Neural crest cell (in vitro differentiated cells): ENCODE measurements around the gene GPX7. TPM values are rescaled to one million over a fixed set of nuclear protein-coding genes. Genes with fewer than 3 reads are reported as not detected.

Source experiments
- DNase-seq: peaks from one replicate; pipeline ENCODE4 v3.0.0; 2021; ENCODE audit warnings: low read depth, mixed read lengths, low spot score
- H3K27ac Mint-ChIP-seq: one replicate; pipeline ENCODE4 v1.8.0; 2021; ENCODE audit warnings: mild to moderate bottlenecking, mixed read lengths; ENCODE audit not compliant: unreplicated experiment
- H3K27me3 Mint-ChIP-seq: 2 replicates; pipeline ENCODE4 v1.8.0; 2021; ENCODE audit warnings: low read depth, mild to moderate bottlenecking, mixed read lengths
- H3K36me3 Mint-ChIP-seq: 2 replicates; pipeline ENCODE4 v1.8.0; 2021; ENCODE audit warnings: low read depth, mild to moderate bottlenecking, mixed read lengths
- H3K4me1 Mint-ChIP-seq: 2 replicates; pipeline ENCODE4 v1.8.0; 2021; ENCODE audit warnings: mixed read lengths
- H3K4me3 Mint-ChIP-seq: one replicate; pipeline ENCODE4 v1.8.0; 2021; ENCODE audit warnings: mild to moderate bottlenecking, mixed read lengths
- H3K9me3 Mint-ChIP-seq: 2 replicates; pipeline ENCODE4 v1.8.0; 2021; ENCODE audit warnings: mixed read lengths
- total RNA-seq: library from RNA; stranded (reverse); gene quantifications from 2 replicates; pipeline ENCODE4 v1.2.1, GENCODE V29; 2021
- TF ChIP-seq, protein P1 (sequence below): fragments of 200-600 bp; sonication (generic); conservative IDR thresholded peaks from 2 replicates; pipeline ENCODE4 v1.5.0; 2021; ENCODE audit warnings: antibody characterized with exemption, mild to moderate bottlenecking

The GPX7 gene
- total RNA-seq, 1 donor from 2014 or later: 30.6 TPM

DNA sequence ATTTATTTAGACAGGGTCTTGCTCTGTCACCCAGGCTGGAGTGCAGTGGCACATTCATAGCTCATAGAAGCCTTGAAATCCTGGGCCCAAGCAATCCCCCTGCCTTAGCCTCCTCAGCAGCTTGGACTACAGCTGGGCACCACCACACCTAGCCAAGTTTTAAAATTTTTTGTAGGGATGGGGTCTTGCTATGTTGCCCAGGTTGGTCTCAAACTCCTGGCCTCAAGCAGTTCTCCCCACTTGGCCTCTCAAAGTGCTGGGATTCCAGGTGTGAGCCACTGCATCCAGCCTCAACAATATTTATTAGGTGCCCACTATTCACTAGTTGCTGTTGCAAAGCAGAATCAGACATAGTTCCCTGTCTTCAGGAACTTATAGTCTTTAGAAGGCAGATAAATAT lies 14.1 kb upstream of the GPX7 start:
- no peaks in the 10 kb centered on the region for H3K27me3 Mint-ChIP-seq
- H3K4me3 Mint-ChIP-seq: no peak overlapping the region
- peaks cover 31% of the 10 kb centered on the region for H3K4me1 Mint-ChIP-seq
- TF ChIP-seq, protein P1, sequence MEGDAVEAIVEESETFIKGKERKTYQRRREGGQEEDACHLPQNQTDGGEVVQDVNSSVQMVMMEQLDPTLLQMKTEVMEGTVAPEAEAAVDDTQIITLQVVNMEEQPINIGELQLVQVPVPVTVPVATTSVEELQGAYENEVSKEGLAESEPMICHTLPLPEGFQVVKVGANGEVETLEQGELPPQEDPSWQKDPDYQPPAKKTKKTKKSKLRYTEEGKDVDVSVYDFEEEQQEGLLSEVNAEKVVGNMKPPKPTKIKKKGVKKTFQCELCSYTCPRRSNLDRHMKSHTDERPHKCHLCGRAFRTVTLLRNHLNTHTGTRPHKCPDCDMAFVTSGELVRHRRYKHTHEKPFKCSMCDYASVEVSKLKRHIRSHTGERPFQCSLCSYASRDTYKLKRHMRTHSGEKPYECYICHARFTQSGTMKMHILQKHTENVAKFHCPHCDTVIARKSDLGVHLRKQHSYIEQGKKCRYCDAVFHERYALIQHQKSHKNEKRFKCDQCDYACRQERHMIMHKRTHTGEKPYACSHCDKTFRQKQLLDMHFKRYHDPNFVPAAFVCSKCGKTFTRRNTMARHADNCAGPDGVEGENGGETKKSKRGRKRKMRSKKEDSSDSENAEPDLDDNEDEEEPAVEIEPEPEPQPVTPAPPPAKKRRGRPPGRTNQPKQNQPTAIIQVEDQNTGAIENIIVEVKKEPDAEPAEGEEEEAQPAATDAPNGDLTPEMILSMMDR: no peak
- no peaks in the 10 kb centered on the region for H3K9me3 Mint-ChIP-seq
- DNase-seq: no peak
- H3K27ac Mint-ChIP-seq: no peak overlapping the region
- H3K36me3 Mint-ChIP-seq: no peaks in the 10 kb centered on the region

DNA sequence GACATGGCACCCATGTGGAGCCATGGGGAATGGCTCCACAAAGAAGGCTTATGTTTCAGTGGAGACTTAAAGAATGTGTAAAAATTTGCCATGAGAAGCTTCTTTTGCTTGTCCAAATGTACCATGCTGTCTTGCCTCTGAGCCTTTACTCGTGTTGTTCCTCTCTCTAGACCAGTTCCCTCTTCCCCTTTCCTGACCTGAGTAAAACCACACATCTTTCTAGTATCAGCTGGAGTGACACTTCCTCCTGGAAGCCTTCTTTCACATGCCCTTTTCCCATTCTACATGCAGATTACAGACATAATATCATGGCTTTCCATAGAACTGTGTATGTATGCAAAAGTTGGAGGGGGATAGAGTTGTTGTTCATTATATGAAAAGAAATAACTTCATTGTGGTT lies 13.6 kb upstream of the GPX7 start:
- Mint-ChIP-seq H3K4me3 (no peak overlapping the region), H3K27ac (peak overlapping the region; percentile 55), H3K36me3 (no peaks in the 10 kb centered on the region), H3K9me3 (no peaks in the 10 kb centered on the region), H3K27me3 (no peaks in the 10 kb centered on the region), H3K4me1 (peaks cover 31% of the 10 kb centered on the region)
- TF ChIP-seq, protein P1: no peak
- DNase-seq: no peak

DNA sequence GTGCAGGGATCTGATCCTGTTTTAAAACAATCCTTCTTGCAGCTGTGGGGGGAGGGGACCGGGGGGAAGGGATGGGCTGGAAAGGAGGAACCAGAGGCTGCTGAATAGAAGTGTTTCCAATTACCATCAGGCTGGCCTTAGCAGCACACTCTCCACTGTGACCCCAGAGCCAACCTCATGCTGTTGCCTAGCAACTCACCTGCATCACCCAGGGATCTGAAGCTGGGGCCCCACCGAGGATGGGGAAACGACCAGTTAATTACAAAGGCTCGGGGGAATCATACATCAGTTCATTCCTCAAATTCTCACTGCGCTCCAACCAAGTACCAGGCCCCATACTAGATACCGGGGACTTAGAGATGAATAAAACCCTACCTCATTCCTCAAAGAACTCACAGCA lies 11.9 kb upstream of the GPX7 start:
- Mint-ChIP-seq H3K27me3 (no peaks in the 10 kb centered on the region), H3K4me3 (peak overlapping the region; percentile 57), H3K4me1 (peaks cover 35% of the 10 kb centered on the region), H3K27ac (peak overlapping the region; percentile 76), H3K9me3 (no peaks in the 10 kb centered on the region), H3K36me3 (no peaks in the 10 kb centered on the region)
- TF ChIP-seq, protein P1: no peak
- DNase-seq: peak; percentile 22

DNA sequence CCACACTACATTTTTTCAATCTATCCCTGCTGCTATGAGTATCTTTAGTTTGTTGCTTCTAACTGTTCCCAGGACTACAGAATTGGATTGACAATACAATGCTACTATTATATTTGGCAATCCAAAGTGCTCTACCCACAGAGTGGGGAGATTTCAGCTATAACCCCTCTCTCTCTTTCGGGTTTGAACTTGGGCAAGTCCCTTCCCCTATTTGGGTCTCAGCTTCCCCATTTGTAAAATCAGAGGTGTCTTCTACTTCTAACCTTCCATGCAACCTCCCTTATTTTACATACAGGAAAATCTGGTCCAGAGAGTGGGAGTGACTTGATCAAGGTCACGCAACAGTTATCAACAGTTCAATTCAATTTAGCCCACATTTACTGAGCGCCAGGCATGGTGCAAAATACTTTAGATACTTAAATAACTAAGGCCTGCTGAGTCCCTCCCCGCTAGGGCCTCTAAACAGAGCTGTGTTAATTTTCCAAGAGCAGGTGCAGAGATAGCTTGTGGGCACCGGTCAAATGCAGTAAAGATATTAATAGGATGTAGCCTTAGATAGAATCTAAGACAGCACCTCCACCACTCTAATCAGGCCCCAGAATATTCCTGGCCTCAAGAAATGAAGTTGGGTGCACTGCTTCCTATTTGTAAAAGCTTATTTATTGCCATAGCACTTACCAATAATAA lies 9.4 kb upstream of the GPX7 start:
- no peak overlapping the region for H3K4me3 Mint-ChIP-seq
- no peak overlapping the region for H3K27ac Mint-ChIP-seq
- no peaks in the 10 kb centered on the region for H3K9me3 Mint-ChIP-seq
- TF ChIP-seq, protein P1: no peak
- H3K36me3 Mint-ChIP-seq: no peaks in the 10 kb centered on the region
- peaks cover 35% of the 10 kb centered on the region for H3K4me1 Mint-ChIP-seq
- DNase-seq: no peak
- H3K27me3 Mint-ChIP-seq: no peaks in the 10 kb centered on the region

DNA sequence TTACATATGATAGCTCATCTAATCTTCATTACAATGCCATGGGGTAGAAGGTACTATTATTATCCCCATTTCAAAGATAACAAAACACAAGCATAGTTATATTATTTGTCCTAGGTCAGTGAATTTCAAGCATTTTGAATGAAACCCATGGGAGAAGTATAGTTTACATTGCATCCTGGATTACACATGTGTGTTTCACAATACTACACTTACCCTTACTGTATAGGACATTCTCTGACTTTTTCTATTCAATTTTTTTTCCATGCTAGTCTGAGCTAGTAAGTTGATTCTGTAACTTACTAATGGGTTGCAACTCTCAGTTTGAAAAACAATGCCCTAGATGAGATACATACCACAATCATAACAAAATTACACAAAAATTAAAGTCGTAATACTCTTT lies 8.7 kb upstream of the GPX7 start:
- DNase-seq: no peak

More for the DNA sequence above, 8.7 kb upstream of the GPX7 start:
- Mint-ChIP-seq H3K36me3 (no peaks in the 10 kb centered on the region), H3K4me1 (peaks cover 34% of the 10 kb centered on the region), H3K9me3 (no peaks in the 10 kb centered on the region), H3K27me3 (no peaks in the 10 kb centered on the region), H3K4me3 (no peak overlapping the region), H3K27ac (no peak overlapping the region)
- TF ChIP-seq, protein P1: no peak
